A673 (cell line): ENCODE results near the gene TAGAP. TPM values are rescaled to one million over a fixed set of nuclear protein-coding genes. Genes with fewer than 3 reads are reported as not detected.

ENCODE experiments used
- BruUV-seq: library from RNA; stranded (reverse); fragments of 400-500 nt; replicated peaks from 2 replicates; lab custom pipeline; 2021; lab: Mats Ljungman, UMichigan
- CTCF ChIA-PET: fragments of 300-600 bp; sonication (Branson Sonifier 250); formaldehyde crosslinking; loops from one replicate; lab custom pipeline; 2022; ENCODE audit warnings: antibody characterized with exemption; lab: Charles Lee
- POLR2A ChIA-PET: fragments of 300-600 bp; sonication (Branson Sonifier 250); formaldehyde crosslinking; loops from one replicate; lab custom pipeline; 2022; ENCODE audit warnings: antibody characterized with exemption; ENCODE audit not compliant: low non-redundant PET; lab: Charles Lee
- DNase-seq: peaks from one replicate; pipeline ENCODE4 v3.0.0-alpha.2; 2015; ENCODE audit warnings: low spot score
- H3K27ac ChIP-seq: fragments of 200-600 bp; sonication (generic); 2 replicates; pipeline ENCODE4 v1.5.1; 2016; ENCODE audit warnings: mixed run types, low read depth, mild to moderate bottlenecking, mixed read lengths, antibody characterized with exemption, low read length; ENCODE audit not compliant: poor library complexity, severe bottlenecking
- H3K27me3 ChIP-seq: fragments of 200-600 bp; sonication (generic); replicated peaks from 2 replicates; pipeline ENCODE4 v1.6.1; 2017; ENCODE audit warnings: mixed run types, low read depth, mild to moderate bottlenecking, mixed read lengths, antibody characterized with exemption, low read length; ENCODE audit not compliant: insufficient read depth, poor library complexity
- H3K36me3 ChIP-seq: fragments of 200-600 bp; sonication (generic); 2 replicates; pipeline ENCODE4 v1.6.1; 2016; ENCODE audit warnings: mixed run types, mild to moderate bottlenecking, mixed read lengths, antibody characterized with exemption, low read length; ENCODE audit not compliant: insufficient read depth, poor library complexity, severe bottlenecking
- H3K4me1 ChIP-seq: fragments of 200-600 bp; sonication (generic); 2 replicates; pipeline ENCODE4 v1.6.1; 2017; ENCODE audit warnings: mixed run types, mild to moderate bottlenecking, mixed read lengths, antibody characterized with exemption, low read length; ENCODE audit not compliant: insufficient read depth, poor library complexity, severe bottlenecking
- H3K4me3 ChIP-seq: fragments of 200-600 bp; sonication (generic); 2 replicates; pipeline ENCODE4 v1.5.1; 2016; ENCODE audit warnings: low read depth, mixed run types, mild to moderate bottlenecking, mixed read lengths, low read length; ENCODE audit not compliant: poor library complexity, severe bottlenecking
- H3K9me3 ChIP-seq: fragments of 200-600 bp; sonication (generic); 2 replicates; pipeline ENCODE4 v1.6.1; 2016; ENCODE audit warnings: mixed run types, low read depth, mild to moderate bottlenecking, mixed read lengths, antibody characterized with exemption, low read length; ENCODE audit not compliant: poor library complexity, severe bottlenecking
- EZH2 ChIP-seq: fragments of 200-600 bp; sonication (generic); IDR thresholded peaks from 2 replicates; pipeline ENCODE4 v1.6.1; 2017; ENCODE audit warnings: borderline replicate concordance, low read depth, mild to moderate bottlenecking, mixed read lengths, antibody characterized with exemption, low read length; ENCODE audit not compliant: poor library complexity, severe bottlenecking
- intact Hi-C: fragments of 100-400 bp; cut with micrococcal nuclease; formaldehyde crosslinking; loops from one replicate; pipeline ENCODE4 v1.10.0; 2022; ENCODE audit not compliant: unreplicated experiment
- total RNA-seq: library from RNA; stranded (reverse); gene quantifications from 2 replicates; pipeline ENCODE4 v1.2.3, GENCODE V29; 2021
- TF ChIP-seq, protein P1 (sequence below): fragments of 300-800, 200-600 bp; sonication (generic); conservative IDR thresholded peaks from 2 replicates; pipeline ENCODE4 v1.5.1; 2017; ENCODE audit warnings: low read depth, mild to moderate bottlenecking, antibody characterized with exemption, low read length, moderate library complexity, mixed read lengths

TAGAP gene
- total RNA-seq, 1 experiment from 2014 or later, result not detected

DNA sequence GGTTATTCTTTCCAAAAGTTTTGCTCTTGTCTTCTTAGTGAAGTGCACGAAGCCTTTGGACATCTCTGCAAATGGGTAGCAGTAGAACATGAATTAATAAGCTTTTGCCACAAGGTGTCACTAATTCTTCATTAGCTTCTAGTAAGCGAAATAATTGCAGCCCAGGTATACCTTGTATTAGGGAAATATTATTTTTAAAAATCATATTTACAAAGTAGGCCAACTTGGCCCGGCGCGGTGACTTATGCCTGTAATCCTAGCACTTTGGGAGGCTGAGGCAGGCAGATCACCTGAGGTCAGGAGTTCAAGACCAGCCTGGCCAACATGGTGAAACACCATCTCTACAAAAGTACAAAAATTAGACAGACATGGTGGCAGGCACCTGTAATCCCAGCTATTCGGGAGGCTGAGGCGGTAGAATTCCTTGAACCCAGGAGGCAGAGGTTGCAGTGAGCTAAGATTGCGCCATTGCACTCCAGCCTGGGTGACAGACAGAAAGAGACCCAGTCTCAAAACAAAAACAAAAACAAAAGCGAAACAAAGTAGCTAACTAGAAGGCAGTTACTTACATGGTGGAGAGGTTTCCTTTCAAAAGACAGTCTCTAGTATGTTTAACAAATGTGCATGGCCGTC is 36.0 kb downstream of the TAGAP start:
- Histone ChIP-seq H3K4me1 (peaks cover 11% of the 10 kb centered on the region), H3K27me3 (no peaks in the 10 kb centered on the region), H3K9me3 (no peaks in the 10 kb centered on the region), H3K27ac (no peak overlapping the region), H3K36me3 (no peaks in the 10 kb centered on the region), H3K4me3 (no peak overlapping the region)
- peak; percentile 32 for DNase-seq
- CTCF ChIA-PET, result interaction anchor here (0.6 to 1.6 kb wide), 5 partner anchors 47 to 855 kb away, joined by 3 to 20 read pairs (median 4); no protein-coding TSS in a partner anchor
- BruUV-seq, result no TSS peak
- POLR2A ChIA-PET, result no interaction called here
- TF ChIP-seq, protein P1, sequence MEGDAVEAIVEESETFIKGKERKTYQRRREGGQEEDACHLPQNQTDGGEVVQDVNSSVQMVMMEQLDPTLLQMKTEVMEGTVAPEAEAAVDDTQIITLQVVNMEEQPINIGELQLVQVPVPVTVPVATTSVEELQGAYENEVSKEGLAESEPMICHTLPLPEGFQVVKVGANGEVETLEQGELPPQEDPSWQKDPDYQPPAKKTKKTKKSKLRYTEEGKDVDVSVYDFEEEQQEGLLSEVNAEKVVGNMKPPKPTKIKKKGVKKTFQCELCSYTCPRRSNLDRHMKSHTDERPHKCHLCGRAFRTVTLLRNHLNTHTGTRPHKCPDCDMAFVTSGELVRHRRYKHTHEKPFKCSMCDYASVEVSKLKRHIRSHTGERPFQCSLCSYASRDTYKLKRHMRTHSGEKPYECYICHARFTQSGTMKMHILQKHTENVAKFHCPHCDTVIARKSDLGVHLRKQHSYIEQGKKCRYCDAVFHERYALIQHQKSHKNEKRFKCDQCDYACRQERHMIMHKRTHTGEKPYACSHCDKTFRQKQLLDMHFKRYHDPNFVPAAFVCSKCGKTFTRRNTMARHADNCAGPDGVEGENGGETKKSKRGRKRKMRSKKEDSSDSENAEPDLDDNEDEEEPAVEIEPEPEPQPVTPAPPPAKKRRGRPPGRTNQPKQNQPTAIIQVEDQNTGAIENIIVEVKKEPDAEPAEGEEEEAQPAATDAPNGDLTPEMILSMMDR, result peak; percentile 52
- TF ChIP-seq EZH2, result no peak
- intact Hi-C loops, result loop anchor here (2.0 kb wide), 1 partner anchor 94 kb away; no protein-coding TSS in a partner anchor

- no peaks in the 10 kb centered on the region for H3K27me3 ChIP-seq
- POLR2A ChIA-PET, result no interaction called here
- BruUV-seq, result no TSS peak
- no peaks in the 10 kb centered on the region for H3K9me3 ChIP-seq
- no peak overlapping the region for H3K27ac ChIP-seq
- H3K4me1 ChIP-seq, result peaks cover 13% of the 10 kb centered on the region
- no peaks in the 10 kb centered on the region for H3K36me3 ChIP-seq
- H3K4me3 ChIP-seq, result no peak overlapping the region
- intact Hi-C loops, result no loop called here
- no peak for DNase-seq
- CTCF ChIA-PET, result interaction anchor here (0.6 to 0.7 kb wide), 2 partner anchors 88 to 289 kb away, joined by 3 read pairs; no protein-coding TSS in a partner anchor
- TF ChIP-seq, protein P1, result no peak
- TF ChIP-seq EZH2, result no peak
These were observed 37.3 kb downstream of the TAGAP start for GRCh38 chr6:159007510-159007909.

GRCh38 chr6:159005436-159005835 is 39.4 kb downstream of the TAGAP start:
- Histone ChIP-seq H3K4me3 (no peak overlapping the region), H3K36me3 (no peaks in the 10 kb centered on the region), H3K9me3 (no peaks in the 10 kb centered on the region), H3K27me3 (no peaks in the 10 kb centered on the region), H3K4me1 (peaks cover 25% of the 10 kb centered on the region), H3K27ac (no peak overlapping the region)
- TF ChIP-seq, protein P1, result no peak
- no peak for TF ChIP-seq EZH2
- POLR2A ChIA-PET, result no interaction called here
- no TSS peak for BruUV-seq
- intact Hi-C loops, result no loop called here
- DNase-seq, result no peak
- CTCF ChIA-PET, result no interaction called here
